Left renal pelvis (tissue), 4 donors: Measurements from ENCODE around the gene EXOC3L4. TPM values are rescaled to one million over a fixed set of nuclear protein-coding genes. Genes with fewer than 3 reads are reported as not detected.
"Not testable (repeated sequence)": the region's sequence is repeated elsewhere in the genome, so short reads cannot be mapped to it uniquely, and the experiment has no call there.

Experiments used
- DNase-seq, 4 donors: peaks; one replicate each; pipeline ENCODE4 v3.0.0-alpha.2; 2013; ENCODE audit warnings: low read depth in 4 of 4, low spot score in 3 of 4
- polyA plus RNA-seq, 4 donors: library from polyadenylated mRNA; unstranded; fragments of 120-200 nt; gene quantifications; one replicate each; pipeline ENCODE4 v1.2.1, GENCODE V29; 2013; ENCODE audit not compliant: insufficient read length in 4 of 4

Gene EXOC3L4
- 1 to 10 TPM in 2 of 4 donors, under 1 TPM in 2; 0.70 to 5.3 (median 1.8) TPM for polyA plus RNA-seq

- DNase-seq = no peak
Measured at GRCh38 chr14:103094406-103095209, at the start of gene EXOC3L4. EXOC3L4 (plus strand) TSS chr14:103094725; CDS start chr14:103100220, 5,495 bp downstream.

- no peak for DNase-seq
Measured at GRCh38 chr14:103045371-103045869, 49.1 kb upstream of the EXOC3L4 start.

GRCh38 chr14:103047453-103047852, 47.1 kb upstream of the EXOC3L4 start:
- DNase-seq = not testable (repeated sequence)

GRCh38 chr14:103050935-103051334, 43.6 kb upstream of the EXOC3L4 start:
- no peak for DNase-seq

GRCh38 chr14:103052407-103052806, 42.1 kb upstream of the EXOC3L4 start:
- no peak for DNase-seq

- DNase-seq = no peak
Measured at GRCh38 chr14:103055695-103056094, 38.8 kb upstream of the EXOC3L4 start.

GRCh38 chr14:103056322-103057027, 38.0 kb upstream of the EXOC3L4 start:
- peak in 1 of 4 donors; percentile 45 for DNase-seq

- no peak for DNase-seq
Measured at GRCh38 chr14:103057028-103057371, 37.5 kb upstream of the EXOC3L4 start.

- peak; percentile 62 to 86 (median 83) for DNase-seq
Measured at GRCh38 chr14:103057372-103058163, 37.0 kb upstream of the EXOC3L4 start, which contains the start of gene CDC42BPB. CDC42BPB (minus strand) TSS chr14:103057549; CDS start chr14:103057173, 376 bp downstream.

GRCh38 chr14:103058164-103059055, 36.1 kb upstream of the EXOC3L4 start:
- no peak for DNase-seq

GRCh38 chr14:103059556-103059955, 35.0 kb upstream of the EXOC3L4 start:
- no peak for DNase-seq

- no peak for DNase-seq
Measured at GRCh38 chr14:103061482-103061976, 33.0 kb upstream of the EXOC3L4 start.

- DNase-seq = no peak
Measured at GRCh38 chr14:103064436-103064835, 30.1 kb upstream of the EXOC3L4 start.

- no peak for DNase-seq
Measured at GRCh38 chr14:103064978-103065377, 29.5 kb upstream of the EXOC3L4 start.

- DNase-seq = no peak
Measured at GRCh38 chr14:103065861-103066260, 28.7 kb upstream of the EXOC3L4 start.

GRCh38 chr14:103066399-103066798, 28.1 kb upstream of the EXOC3L4 start:
- DNase-seq = no peak

GRCh38 chr14:103067231-103067954, 27.1 kb upstream of the EXOC3L4 start:
- DNase-seq = no peak

- DNase-seq = no peak
Measured at GRCh38 chr14:103068351-103069073, 26.0 kb upstream of the EXOC3L4 start.
